AG04450 (cell line): ENCODE measurements around the gene KLHL34. TPM values are rescaled to one million over a fixed set of nuclear protein-coding genes. Genes with fewer than 3 reads are reported as not detected.

Experiments used
- CTCF ChIA-PET: fragments of 300-600, 350-600 bp; formaldehyde crosslinking; extraction: SDS; loops from one replicate; lab custom pipeline; 2022; ENCODE audit warnings: antibody characterized with exemption, inconsistent platforms; lab: Charles Lee
- POLR2A ChIA-PET: fragments of 350-600 bp; formaldehyde crosslinking; extraction: SDS; loops from one replicate; lab custom pipeline; 2021; ENCODE audit warnings: antibody characterized with exemption, inconsistent platforms; lab: Yijun Ruan, JAX
- DNase-seq: peaks from one replicate; pipeline ENCODE4 v3.0.0-alpha.2; 2011; ENCODE audit warnings: low read depth, low spot score
- H3K27ac ChIP-seq: one replicate; pipeline ENCODE4 v1.5.1; 2012; ENCODE audit warnings: low read depth, low read length, control low read depth
- H3K27me3 ChIP-seq: one replicate; pipeline ENCODE4 v1.6.0; 2012; ENCODE audit warnings: low read length; ENCODE audit not compliant: control insufficient read depth, insufficient read depth
- H3K4me3 ChIP-seq: 2 replicates; pipeline ENCODE4 v1.5.1; 2011; ENCODE audit warnings: mild to moderate bottlenecking, low read depth, low read length, control low read depth
- H3K9me3 ChIP-seq: 2 replicates; pipeline ENCODE4 v1.5.1; 2012; ENCODE audit warnings: low read length; ENCODE audit not compliant: control insufficient read depth, insufficient read depth
- CTCF ChIP-seq: IDR thresholded peaks from 2 replicates; pipeline ENCODE4 v1.5.1; 2011; ENCODE audit warnings: low read depth, low read length, control low read depth, inconsistent platforms
- polyA plus RNA-seq: library from polyadenylated mRNA; depleted of rRNA; stranded (reverse); fragments of >200 nt; gene quantifications from 2 replicates; pipeline ENCODE4 v1.2.3, GENCODE V29; 2011

Gene KLHL34
- polyA plus RNA-seq, 1 experiment: not detected

- H3K27me3 ChIP-seq: no peaks in the 10 kb centered on the region
- ChIA-PET POLR2A (no interaction called here), CTCF (no interaction called here)
- no peak for TF ChIP-seq CTCF
- no peak overlapping the region for H3K4me3 ChIP-seq
- no peak for DNase-seq
- H3K9me3 ChIP-seq: no peaks in the 10 kb centered on the region
- H3K27ac ChIP-seq: no peak overlapping the region
Measured at GRCh38 chrX:21678048-21678612, 20.0 kb upstream of the KLHL34 start.

GRCh38 chrX:21675931-21676330 lies 17.8 kb upstream of the KLHL34 start:
- H3K9me3 ChIP-seq: no peaks in the 10 kb centered on the region
- TF ChIP-seq CTCF: no peak
- H3K27ac ChIP-seq: no peak overlapping the region
- ChIA-PET CTCF (no interaction called here), POLR2A (no interaction called here)
- H3K4me3 ChIP-seq: no peak overlapping the region
- no peak for DNase-seq
- H3K27me3 ChIP-seq: no peaks in the 10 kb centered on the region

- H3K27ac ChIP-seq: no peak overlapping the region
- H3K27me3 ChIP-seq: no peaks in the 10 kb centered on the region
- TF ChIP-seq CTCF: no peak
- POLR2A ChIA-PET: no interaction called here
- no peaks in the 10 kb centered on the region for H3K9me3 ChIP-seq
- no peak for DNase-seq
- H3K4me3 ChIP-seq: no peak overlapping the region
- CTCF ChIA-PET: no interaction called here
Measured at GRCh38 chrX:21674430-21675186, 16.5 kb upstream of the KLHL34 start.

- POLR2A ChIA-PET: no interaction called here
Measured at GRCh38 chrX:21666679-21667078, 8.5 kb upstream of the KLHL34 start.

More at GRCh38 chrX:21666679-21667078, 8.5 kb upstream of the KLHL34 start:
- Histone ChIP-seq H3K4me3 (no peak overlapping the region), H3K27me3 (no peaks in the 10 kb centered on the region), H3K27ac (no peak overlapping the region), H3K9me3 (no peaks in the 10 kb centered on the region)
- TF ChIP-seq CTCF: no peak
- no peak for DNase-seq
- CTCF ChIA-PET: no interaction called here
